HG03521 (cell line): ENCODE results near the gene SAPCD1.
"Not testable (repeated sequence)": the region's sequence is repeated elsewhere in the genome, so short reads cannot be mapped to it uniquely, and the experiment has no call there.

Experiments used
- ATAC-seq: cut with Tn5 transposase; IDR thresholded peaks from one replicate; pipeline ENCODE4 v1.9.1; 2021; ENCODE audit warnings: mild to moderate bottlenecking, moderate library complexity; ENCODE audit not compliant: unreplicated experiment

SAPCD1 gene

DNA sequence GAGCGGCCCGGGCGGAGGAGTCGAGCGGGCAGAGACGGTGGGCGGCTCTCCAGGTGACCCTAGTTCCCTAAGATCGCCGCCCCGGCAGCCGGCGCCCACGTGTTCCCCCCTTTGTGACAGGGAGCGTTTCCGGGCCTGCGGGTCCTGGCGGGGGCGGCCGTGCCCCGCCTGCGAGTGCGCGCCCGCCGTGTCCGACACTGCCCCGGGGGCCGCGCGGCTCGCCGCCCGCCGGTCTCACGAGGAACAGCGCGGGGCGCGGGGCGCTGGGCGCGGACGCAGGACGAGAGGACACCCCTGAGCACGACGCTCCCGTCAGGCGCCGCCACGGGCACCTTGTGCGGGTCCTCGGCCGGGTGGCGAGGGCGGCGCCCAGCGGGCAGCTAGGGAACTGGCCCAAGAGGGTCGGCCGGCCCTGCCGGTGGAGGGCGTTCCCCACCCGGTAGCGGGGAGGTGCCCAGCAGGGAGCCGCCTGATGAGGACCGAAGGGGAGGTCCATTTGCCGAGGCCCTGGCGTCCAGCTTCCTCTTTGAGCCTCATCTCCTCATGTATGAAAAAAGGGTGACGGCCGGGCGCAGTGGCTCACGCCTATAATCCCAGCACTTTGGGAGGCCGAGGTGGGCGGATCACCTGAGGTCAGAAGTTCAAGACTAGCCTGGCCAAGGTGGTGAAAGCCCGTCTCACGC lies 33.3 kb downstream of the SAPCD1 start, which contains the start of gene VARS1:
Gene VARS1, minus strand, starts transcription at position 137 of the 683 bp plus-strand sequence. CDS start 535 bp downstream, outside the sequence.
- peak; percentile 77 for ATAC-seq

DNA sequence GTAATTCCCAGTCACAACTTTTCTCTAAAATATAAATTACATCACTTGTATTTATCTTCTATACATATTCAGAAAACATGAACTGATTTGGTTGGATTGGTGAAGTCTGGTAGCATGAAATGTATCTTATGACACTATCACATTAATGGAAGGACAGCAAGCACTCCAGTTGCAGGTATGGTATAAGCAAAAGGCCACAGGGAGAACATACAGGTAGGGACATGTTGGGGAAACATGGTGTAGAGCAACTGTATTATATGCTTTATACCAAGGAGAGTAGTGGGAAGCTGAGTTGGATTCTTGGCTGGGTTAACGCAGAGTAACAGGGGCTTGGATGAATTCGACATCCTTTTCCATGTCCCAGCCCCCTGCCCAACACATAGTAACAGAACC lies 34.5 kb downstream of the SAPCD1 start:
- no peak for ATAC-seq

DNA sequence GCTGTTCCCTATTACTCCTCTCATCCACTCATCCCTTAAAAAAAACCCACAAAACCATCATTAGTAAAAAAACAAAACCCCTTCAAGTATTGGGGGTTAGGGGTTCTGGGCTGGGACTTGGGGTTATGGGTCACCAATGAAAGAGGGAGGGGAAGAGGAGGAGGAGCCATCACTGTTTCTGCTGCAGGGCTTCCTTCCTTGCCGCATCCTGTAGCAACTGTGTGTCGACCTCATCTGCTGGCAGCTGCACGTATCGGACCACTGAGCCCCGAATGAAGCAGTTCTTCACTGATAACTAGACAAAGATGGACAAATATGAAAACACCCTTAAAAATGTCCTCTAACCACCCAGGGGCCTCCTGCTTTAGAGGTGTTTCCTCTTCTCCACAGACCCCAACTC lies 35.1 kb downstream of the SAPCD1 start:
- no peak for ATAC-seq

DNA sequence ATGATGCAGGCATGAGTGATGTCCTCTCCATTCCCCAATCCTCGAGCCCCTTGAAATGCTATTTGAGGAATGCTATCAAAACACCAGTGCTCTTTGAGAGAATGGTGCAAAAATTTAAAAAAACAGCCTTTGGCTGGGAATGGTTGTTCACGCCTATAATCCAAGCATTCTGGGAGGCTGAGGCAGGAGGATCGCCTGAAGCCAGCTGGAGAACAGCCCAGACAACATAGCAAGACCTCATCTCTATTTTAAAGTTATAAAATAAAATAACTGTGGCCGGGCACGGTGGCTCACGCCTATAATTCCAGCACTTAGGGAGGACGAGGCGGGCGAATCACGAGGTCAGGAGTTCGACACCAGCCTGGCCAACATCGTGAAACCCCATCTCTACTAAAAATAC lies 37.3 kb downstream of the SAPCD1 start:
- no peak for ATAC-seq

DNA sequence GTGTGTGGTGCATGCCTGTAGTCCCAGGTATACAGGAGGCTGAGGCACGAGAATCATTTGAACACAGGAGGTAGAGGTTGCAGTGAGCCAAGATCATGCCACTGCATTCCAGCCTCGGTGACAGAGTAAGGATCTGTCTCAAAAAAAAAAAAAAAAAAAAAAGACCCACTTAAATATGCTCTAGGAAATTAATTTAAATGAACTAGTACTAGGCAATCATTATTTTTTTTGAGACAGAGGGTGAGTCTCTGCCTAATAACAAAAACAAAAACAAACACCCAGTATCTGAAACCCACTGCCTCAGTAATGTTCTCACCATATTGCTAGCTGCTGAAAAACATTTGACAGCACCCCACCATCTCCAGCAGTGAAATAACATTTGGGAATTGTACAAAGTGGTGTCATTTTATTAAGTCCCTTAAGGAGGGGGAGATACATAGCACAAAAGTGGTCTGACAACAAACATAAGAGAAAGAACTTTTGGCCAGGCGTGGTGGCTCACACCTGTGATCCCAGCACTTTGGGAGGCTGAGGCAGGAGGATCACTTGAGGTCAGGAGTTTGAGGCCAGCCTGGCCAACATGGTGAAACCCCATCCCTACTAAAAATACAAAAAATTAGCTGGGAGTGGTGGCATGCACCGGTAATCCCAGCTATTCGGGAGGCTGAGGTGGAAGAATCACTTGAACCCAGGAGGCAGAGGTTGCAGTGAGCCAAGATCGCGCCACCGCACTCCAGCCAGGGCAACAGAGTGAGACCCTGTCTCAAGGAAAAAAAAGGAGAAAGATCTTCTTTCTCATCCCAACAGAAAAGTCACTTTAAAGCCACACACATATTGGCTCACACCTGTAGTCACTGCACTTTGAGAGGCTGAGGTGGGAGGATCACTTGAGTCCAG lies 38.8 kb downstream of the SAPCD1 start:
- not testable (repeated sequence) for ATAC-seq

DNA sequence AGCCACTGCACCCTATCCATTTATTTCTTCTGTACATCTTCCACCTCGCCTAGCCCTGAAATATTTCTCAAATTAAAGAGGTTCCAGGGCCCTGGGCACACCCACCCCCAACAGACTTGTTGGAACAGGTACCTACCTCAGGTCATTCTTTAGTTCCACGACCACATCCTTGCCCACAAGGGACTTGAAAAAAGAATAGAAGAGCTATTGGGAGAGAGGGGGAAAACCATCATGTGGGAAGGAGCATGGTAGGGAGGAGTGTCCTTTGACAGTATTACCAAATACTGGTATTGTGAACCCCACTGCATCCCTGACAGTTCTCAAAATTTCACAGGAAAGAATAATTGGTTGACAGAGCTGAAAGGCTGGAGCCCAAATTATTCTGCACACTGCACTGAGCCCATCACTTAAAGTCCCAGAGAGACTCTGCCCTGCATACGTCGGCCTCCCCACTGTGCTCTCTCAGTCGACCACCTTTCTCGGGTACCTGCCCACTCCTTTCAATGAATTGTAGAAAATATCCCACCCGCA lies 43.5 kb downstream of the SAPCD1 start:
- peak; percentile 4 for ATAC-seq

DNA sequence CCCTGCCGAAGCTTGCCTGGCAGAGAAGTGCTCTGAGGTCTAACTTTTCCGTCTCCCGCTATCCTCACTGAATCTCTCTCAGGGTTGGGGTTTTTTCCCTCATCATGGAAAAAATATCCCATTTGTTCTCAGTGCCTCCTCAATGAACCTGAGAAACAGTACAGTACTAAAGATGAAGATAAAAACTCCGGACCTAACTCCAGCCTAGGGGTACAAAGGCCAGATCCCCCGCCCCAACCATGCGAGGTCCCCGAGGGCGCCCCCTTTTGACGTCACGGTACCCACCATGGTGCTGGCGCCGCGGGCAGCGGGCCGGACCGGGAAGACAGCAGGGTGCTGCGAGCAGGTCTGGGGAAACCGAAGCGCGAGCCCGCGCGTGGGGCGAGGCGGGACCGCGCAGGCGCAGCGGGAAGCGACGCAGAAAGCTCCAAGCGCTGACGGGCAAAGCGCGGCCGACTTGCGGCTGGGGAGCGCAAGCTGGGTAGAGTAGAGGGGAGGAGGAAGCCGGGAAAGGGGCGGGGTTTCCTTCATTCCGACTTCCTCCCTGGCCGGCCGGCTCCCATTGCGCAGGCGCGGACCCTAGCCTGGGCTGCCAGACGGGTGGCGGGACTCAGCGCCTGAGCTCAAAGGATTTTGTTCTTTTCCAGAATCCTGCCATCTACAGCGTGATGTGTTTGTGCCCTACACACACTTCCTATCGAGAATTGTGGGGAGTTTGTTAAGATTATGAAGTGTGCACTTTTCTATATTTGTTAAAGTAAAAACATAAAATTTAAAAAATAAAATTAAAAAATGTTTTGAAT lies 44.2 kb downstream of the SAPCD1 start, which contains the start of gene LSM2:
Gene LSM2, minus strand, starts transcription at position 497 of the 803 bp plus-strand sequence. Its CDS starts 209 bp downstream, at position 288.
- ATAC-seq: peak; percentile 87

DNA sequence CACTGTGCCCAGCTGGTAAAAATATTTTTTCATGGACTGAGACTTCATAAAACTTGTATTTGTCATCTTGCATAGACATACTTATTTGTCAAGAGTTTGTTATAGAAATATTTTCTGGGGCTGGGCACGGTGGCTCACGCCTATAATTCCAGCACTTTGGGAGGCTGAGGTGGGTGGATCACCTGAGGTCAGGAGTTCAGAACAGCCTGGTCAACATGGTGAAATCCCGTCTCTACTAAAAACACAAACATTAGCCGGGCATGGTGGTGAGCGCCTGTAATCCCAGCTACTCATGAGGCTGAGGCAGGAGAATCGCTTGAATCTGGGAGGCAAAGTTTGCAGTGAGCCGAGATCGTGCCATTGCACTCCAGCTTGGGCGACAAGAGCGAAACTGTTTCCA lies 46.1 kb downstream of the SAPCD1 start:
- not testable (repeated sequence) for ATAC-seq

DNA sequence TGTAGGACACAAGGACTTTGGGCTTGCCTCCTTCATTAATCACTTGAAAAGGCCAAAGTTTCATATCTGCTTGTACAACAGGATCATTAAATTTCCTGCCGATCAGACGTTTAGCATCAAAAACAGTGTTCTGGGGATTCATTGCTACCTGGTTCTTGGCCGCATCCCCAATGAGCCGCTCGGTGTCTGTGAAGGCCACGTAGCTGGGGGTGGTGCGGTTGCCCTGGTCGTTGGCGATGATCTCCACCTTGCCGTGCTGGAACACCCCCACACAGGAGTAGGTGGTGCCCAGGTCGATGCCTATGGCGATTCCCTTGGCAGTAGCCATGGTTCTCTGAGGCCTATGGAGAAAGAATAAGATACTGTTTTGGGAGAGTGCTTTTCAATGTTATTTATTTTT lies 49.2 kb downstream of the SAPCD1 start:
- ATAC-seq: no peak

DNA sequence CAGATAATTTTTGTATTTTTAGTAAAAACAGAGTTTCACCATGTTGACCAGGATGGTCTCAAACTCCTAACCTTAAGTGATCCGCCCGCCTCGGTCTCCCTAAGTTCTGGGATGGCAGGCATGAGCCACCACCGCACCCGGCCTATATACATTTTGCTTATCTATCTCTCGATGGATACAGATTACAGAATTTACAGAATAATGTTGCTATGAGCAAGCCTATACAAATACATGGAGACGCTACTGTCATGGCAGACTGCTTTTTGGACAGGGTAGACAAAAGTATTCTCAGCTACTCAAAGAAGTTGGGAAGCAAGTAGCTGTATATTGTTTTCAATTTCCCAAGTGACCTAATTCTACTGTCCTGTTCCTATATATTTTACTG lies 51.0 kb downstream of the SAPCD1 start:
- ATAC-seq: no peak
